UCSD-AML1 (cell line): ENCODE results near the gene PTPRE.

Experiments
- DNase-seq: peaks from one replicate; lab custom pipeline; 2025; ENCODE audit not compliant: unreplicated experiment; lab: John Stamatoyannopoulos, UW

Gene PTPRE

DNA sequence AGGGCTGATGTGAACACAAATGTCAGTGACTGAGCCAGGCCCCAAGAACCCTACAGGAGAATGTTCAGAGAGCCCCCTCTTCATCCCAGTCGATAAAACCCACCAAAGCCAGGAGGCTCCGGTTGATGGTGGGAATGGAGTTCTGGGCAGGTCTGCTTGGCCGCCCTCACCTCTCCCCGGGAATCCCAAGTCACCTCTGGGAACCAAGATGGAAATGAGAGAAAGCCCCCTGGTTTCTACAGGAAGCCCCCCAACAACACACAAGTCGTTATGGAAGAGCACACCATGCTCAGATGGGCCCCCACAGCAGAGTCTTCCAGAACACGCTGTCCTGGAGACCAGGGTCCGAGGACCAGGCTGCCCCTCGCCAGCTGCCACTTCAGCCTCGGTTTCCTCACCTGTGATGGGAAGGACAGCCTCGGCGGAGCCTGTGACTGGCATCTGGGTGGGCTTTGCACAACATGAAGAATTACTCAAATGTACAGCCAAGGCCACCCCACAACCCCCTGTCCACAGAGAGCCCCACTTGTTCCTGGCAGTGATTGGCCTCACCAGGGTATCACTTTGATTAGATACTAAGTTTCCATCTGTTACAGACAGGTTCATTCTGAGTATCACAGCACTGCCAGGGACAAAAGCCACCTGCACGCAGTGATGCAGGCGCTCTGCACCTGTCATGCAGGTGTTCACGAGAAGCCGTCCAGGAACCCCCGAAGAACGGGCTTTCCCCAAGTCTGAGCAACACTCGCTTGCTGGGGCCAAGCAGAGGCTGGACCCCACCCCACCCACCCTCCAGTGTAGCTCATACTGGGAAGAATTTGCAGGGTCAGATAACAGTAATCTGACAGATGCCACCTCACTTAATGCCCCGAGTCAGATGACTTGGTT lies 161.7 kb downstream of the PTPRE start:
- DNase-seq = no peak

- DNase-seq = peak; percentile 70
Observed at GRCh38 chr10:128069351-128070051, 162.6 kb downstream of the PTPRE start.

DNA sequence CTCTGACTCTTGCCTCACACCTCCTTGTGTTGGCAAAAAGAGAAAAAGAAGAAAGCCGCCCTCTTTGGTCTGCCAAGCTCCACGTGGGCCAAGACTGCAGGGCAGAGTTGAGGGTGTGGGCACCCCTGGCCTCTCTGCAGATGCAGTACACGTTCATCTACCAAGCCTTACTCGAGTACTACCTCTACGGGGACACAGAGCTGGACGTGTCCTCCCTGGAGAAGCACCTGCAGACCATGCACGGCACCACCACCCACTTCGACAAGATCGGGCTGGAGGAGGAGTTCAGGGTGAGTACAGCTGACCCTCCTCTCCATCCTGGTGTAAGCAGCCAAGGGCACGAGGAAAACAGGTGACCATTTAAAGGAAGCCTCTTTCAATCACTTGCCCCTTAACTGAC lies 163.3 kb downstream of the PTPRE start:
- no peak for DNase-seq

DNA sequence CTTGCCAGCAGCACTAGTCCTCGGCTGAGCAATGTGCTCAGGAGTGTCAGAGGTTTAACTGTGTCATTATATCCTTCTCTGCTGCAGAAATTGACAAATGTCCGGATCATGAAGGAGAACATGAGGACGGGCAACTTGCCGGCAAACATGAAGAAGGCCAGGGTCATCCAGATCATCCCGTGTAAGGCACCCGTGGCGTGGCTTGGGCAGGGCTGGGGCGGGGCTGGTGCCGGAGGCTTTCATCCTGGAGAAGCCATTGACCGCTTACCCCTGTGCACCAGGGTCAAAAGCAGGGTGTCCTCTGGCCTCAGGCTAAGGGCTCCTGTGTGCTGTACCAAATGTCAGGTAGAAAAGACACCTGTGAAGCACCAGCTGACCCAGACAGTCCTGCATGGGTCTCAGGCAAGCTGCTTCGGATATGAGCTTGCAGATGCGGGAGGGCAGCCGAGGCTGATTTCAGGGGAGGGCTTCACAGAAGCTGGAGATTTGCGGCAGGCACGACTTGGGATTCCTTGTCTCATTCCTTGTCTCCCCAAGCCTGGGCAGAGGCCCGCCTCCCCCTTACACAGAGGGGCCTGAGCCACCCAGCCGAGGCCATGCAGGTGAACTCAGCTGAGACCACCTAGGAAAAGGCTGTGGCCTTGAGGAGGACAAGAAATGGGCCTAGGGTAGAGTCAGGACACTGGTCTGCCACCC lies 164.0 kb downstream of the PTPRE start:
- no peak for DNase-seq

DNA sequence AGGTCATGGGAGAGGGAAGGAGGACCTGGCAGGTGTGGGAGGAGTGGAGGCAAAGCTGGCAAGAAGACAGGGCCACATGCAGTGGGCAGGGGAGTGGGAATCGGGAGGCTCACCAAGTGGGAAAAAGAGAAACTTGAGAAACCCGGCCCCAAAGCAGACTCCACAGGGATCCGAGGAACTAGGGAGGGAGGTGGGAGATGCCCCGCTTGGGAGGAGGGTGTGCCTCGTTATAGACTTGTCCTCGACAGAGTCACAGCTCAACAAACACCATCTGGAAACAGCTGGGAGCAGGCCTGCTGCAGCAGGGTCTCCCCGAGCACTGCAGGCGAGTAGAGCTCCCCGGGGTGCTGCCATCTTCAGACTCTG lies 164.5 kb downstream of the PTPRE start:
- no peak for DNase-seq

- no peak for DNase-seq
Observed at GRCh38 chr10:128072046-128072445, 165.1 kb downstream of the PTPRE start.

DNA sequence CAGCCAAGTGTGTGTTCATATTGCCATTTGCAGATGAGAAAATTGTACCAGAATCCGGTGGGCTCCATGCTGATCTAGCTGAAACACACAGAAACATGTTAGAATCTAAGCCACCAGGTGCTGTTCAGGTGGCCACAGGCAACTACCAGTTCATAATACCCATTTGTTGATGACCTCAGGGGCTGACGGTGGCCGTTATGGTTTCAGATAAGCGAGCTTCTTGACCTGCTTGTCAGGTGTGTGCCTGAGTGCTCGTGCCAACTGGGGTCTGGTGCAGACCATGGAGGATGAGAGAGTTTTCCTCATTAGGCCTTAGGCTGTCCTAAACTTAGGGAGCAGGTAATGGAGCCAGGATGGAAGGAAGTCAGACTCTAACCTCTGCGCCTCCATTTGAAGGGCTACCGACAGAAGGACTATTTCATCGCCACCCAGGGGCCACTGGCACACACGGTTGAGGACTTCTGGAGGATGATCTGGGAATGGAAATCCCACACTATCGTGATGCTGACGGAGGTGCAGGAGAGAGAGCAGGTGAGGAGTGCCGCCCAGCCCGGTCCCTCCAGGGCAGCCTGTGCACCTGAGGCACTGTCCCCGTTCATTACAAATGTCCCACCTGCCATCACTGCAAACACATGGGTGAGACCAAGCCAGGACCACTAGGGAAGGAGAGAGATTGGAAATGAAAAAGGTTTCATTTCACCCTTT lies 166.2 kb downstream of the PTPRE start:
- no peak for DNase-seq

GRCh38 chr10:128073890-128074289 lies 167.0 kb downstream of the PTPRE start:
- no peak for DNase-seq

DNA sequence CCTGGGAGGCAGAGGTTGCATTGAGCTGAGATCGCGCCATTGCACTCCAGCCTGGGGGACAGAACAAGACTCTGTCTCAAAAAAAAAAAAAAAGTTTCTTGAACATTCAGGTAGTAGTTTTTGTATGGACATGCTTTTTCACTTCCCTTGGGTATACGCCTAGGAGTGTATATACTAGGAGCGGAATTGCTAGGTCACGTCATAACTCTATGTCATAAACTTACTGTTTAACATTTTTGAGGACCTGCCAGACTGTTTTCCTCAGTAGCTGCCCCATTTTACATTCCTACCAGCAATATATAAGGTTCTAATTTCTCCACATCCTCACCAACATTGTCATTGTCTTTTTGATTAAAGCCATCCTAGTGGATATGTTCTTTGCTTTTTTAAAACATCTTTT lies 167.7 kb downstream of the PTPRE start:
- no peak for DNase-seq

DNA sequence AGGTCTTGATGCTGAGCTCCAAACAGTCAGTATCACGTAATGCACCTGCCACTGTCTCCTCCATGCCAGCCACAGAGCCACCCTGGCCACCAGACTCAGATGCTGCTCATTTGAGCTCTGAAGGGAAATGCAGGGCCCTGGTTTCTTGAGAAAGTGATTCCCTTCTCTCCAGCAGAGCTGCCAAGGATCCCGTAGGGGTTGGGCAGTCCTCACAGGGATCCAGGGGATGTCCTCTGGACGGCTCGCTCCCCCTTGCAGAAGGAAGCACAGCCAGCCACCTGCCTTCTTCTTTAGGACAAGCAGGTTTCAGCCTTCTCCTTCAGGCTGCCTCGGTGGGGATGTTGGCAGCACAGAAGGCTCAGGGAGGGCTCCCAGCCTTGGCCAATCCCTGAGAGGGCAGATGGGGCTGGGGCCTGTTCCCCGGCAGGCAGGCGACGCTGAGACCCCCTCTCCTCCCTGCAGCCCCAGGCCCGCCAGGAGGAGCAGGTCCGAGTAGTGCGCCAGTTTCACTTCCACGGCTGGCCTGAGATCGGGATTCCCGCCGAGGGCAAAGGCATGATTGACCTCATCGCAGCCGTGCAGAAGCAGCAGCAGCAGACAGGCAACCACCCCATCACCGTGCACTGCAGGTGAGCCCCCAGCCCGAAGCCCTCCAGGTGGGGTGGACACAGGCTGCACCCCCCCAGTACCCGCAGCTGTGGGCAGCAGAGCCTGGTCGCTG lies 170.4 kb downstream of the PTPRE start:
- DNase-seq = no peak

DNA sequence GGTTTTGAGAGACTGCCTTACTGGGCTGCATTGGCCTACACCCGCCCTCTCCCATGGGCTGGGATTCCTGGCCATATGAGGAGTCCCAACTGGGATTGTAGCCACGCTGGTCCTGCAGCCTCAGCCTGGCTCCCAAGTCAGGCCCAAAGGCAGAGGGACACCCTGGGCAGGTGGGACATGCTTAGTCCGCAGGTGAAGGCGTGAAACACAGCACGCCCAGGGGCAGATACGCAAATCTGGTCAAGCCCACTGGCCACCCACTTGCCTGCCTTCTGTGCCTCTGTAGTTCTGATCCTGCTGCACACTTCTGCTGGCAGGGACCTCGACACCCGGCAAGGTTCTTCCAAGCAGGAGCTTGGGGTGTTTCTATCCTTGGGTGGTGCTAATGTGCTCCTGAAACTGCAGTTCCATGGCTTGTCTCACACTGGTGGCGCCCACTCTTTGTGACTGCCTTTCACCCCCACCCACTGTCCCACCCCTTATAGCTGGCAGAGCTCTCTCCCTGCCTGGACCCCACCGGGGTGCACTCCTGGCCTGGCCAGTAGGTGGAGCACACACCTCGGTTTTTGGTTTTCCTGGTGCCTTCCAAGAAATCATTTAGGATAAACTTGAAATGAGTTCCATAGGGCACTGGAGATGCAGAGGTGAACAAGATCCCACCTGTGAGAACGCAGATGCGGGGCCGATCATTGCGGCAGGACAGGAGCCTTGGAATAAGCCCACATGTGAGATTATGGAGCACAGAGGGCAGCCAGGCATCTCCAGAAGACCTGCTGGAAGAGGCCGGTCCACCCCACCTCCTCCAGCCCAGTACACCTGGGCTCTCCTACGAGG lies 171.4 kb downstream of the PTPRE start:
- DNase-seq = peak; percentile 53

DNA sequence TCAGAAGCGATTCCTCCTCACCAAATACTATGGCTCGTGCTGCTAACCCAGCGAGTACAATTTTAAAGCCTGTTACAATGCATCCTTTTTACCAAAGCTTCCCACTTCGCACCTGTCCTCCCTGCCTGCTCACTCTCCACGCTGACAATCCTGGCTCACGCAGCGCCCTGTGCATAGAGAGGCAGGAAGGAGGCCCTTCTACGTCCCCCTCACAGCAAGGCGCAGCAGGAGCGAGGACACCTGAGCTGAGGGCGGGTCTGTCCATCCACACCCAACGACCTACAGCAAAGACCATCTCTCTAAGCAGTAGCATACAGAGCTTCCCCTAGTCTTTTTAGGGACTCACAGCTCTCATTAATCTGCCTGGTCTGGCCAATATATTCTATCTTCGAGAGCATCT lies 173.3 kb downstream of the PTPRE start:
- no peak for DNase-seq

- DNase-seq = no peak
Observed at GRCh38 chr10:128080641-128081040, 173.7 kb downstream of the PTPRE start.

GRCh38 chr10:128081222-128081621 lies 174.3 kb downstream of the PTPRE start:
- DNase-seq = no peak

GRCh38 chr10:128081720-128082119 lies 174.8 kb downstream of the PTPRE start:
- no peak for DNase-seq

DNA sequence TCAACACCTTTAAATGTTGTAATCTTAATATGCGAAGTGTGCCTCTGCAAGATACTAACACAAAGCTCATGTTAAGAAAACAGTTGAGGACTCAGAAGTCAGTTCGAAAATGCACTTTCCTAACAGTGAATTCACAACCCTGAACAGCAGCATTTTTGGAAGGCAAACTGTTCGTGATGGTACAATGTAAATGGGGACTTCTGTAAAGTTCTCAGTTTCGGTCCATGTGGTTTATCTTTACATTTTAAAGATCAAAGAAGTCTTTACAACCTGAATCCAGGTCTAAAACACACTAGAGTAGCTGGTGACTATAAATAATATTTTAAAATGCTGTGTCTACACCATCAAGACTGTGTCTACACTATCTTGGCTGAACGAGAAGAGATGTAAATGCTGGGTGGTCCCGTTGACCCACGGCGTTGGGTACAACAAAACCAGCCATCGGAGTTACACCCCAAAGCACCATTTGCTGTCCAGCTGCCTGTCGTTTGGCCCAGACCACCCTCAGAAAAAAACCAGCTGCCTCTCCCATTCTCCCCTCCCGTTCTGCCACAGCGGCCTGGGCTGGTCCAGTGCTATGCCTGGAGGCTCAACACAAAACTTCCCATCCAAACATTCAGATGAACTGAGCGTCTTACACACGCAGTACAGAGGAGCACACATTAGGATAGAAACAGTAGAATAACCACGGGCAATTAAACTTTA lies 176.4 kb downstream of the PTPRE start:
- no peak for DNase-seq

- DNase-seq = no peak
Observed at GRCh38 chr10:128084364-128084763, 177.5 kb downstream of the PTPRE start.

GRCh38 chr10:128084991-128085390 lies 178.1 kb downstream of the PTPRE start:
- DNase-seq = no peak
